Naive thymus-derived CD4-positive, alpha-beta T cell (primary cell): ENCODE results near the gene SHANK3. TPM values are rescaled to one million over a fixed set of nuclear protein-coding genes. Genes with fewer than 3 reads are reported as not detected.

Experiments used
- ATAC-seq: fragments of 150-1000 bp; cut with Tn5 transposase; 2 replicates; pipeline ENCODE4 v1.10.0; 2021; ENCODE audit warnings: mild to moderate bottlenecking, moderate library complexity
- CTCF ChIA-PET: fragments of 350-600 bp; sonication (Branson Sonifier 250); formaldehyde crosslinking; loops from one replicate; lab custom pipeline; 2021; ENCODE audit warnings: antibody characterized with exemption; lab: Charles Lee
- POLR2A ChIA-PET: fragments of 350-600 bp; sonication (Branson Sonifier 250); formaldehyde crosslinking; loops from one replicate; lab custom pipeline; 2021; ENCODE audit warnings: antibody characterized with exemption, inconsistent platforms; lab: Charles Lee
- DNase-seq, 9 donors: peaks; one replicate each; pipeline versions ENCODE4 v3.0.0 to v3.0.0-alpha.2; 2020 to 2022; ENCODE audit warnings: mixed read lengths in 1 of 9
- H3K27ac ChIP-seq: one replicate; pipeline ENCODE4 v1.7.0; 2013; ENCODE audit warnings: mild to moderate bottlenecking, low read depth, low read length, moderate library complexity
- H3K27me3 ChIP-seq, 2 donors: one replicate each; pipeline ENCODE4 v1.7.0; 2013; ENCODE audit warnings: low read length in 2 of 2, mild to moderate bottlenecking in 2 of 2, moderate library complexity in 2 of 2; ENCODE audit not compliant: control insufficient read depth in 2 of 2, insufficient read depth in 2 of 2
- H3K36me3 ChIP-seq, 3 experiments: 1 replicate in 2 of 3; 2 replicates in 1 of 3; pipeline ENCODE4 v1.7.0; 2013; ENCODE audit warnings: low read length in 3 of 3, mild to moderate bottlenecking in 3 of 3, moderate library complexity in 1 of 3; ENCODE audit not compliant: insufficient read depth in 3 of 3, control insufficient read depth in 2 of 3
- H3K4me1 ChIP-seq, 2 donors: one replicate each; pipeline ENCODE4 v1.7.0; 2013; ENCODE audit warnings: low read length in 2 of 2, mild to moderate bottlenecking in 2 of 2, moderate library complexity in 1 of 2; ENCODE audit not compliant: control insufficient read depth in 2 of 2, insufficient read depth in 2 of 2
- H3K4me3 ChIP-seq: 2 replicates; pipeline ENCODE4 v1.7.0; 2013; ENCODE audit warnings: mild to moderate bottlenecking, low read length
- H3K9me3 ChIP-seq, 3 experiments: 1 replicate in 2 of 3; 2 replicates in 1 of 3; pipeline ENCODE4 v1.7.0; 2013; ENCODE audit warnings: low read length in 3 of 3; ENCODE audit not compliant: control insufficient read depth in 2 of 3
- H3K27ac Mint-ChIP-seq, 9 donors: one replicate each; pipeline ENCODE4 v1.8.0; 2020 to 2022; ENCODE audit warnings: mixed read lengths in 9 of 9, mild to moderate bottlenecking in 8 of 9, moderate library complexity in 5 of 9, inconsistent platforms in 2 of 9
- H3K27me3 Mint-ChIP-seq, 5 donors: one replicate each; pipeline ENCODE4 v1.8.0; 2021 to 2022; ENCODE audit warnings: mixed read lengths in 5 of 5, mild to moderate bottlenecking in 1 of 5
- H3K36me3 Mint-ChIP-seq, 5 donors: one replicate each; pipeline ENCODE4 v1.8.0; 2020 to 2022; ENCODE audit warnings: mixed read lengths in 5 of 5, mild to moderate bottlenecking in 3 of 5, inconsistent platforms in 1 of 5
- H3K4me1 Mint-ChIP-seq, 7 donors: one replicate each; pipeline ENCODE4 v1.8.0; 2020 to 2022; ENCODE audit warnings: mixed read lengths in 7 of 7, mild to moderate bottlenecking in 3 of 7, inconsistent platforms in 1 of 7
- H3K4me3 Mint-ChIP-seq, 10 donors: one replicate each; pipeline ENCODE4 v1.8.0; 2020 to 2022; ENCODE audit warnings: mild to moderate bottlenecking in 10 of 10, mixed read lengths in 10 of 10, moderate library complexity in 6 of 10, inconsistent platforms in 2 of 10
- H3K9me3 Mint-ChIP-seq, 11 donors: one replicate each; pipeline ENCODE4 v1.8.0; 2020 to 2022; ENCODE audit warnings: mixed read lengths in 11 of 11, mild to moderate bottlenecking in 4 of 11, inconsistent platforms in 1 of 11, moderate library complexity in 1 of 11
- intact Hi-C, 2 donors: fragments of 100-400 bp; cut with micrococcal nuclease; formaldehyde crosslinking; loops; one replicate each; pipeline ENCODE4 v1.15.1; 2023
- polyA plus RNA-seq, 2 donors: library from polyadenylated mRNA; unstranded; fragments of 300-500 nt; fragmentation: Illumina TruSeq; gene quantifications; one replicate each; pipeline ENCODE4 v1.2.3, GENCODE V29; 2021
- total RNA-seq, 6 experiments: library from RNA in 5 of 6; stranded (reverse) in 5 of 6; gene quantifications; 1 replicate in 5 of 6; 2 replicates in 1 of 6; pipeline ENCODE4 v1.2.3 and lab custom pipeline; 2021 to 2026

SHANK3 gene
- total and polyA plus RNA-seq, 7 experiments from 2014 or later = 0.07 to 0.73 (median 0.16) TPM; not detected in 4

DNA sequence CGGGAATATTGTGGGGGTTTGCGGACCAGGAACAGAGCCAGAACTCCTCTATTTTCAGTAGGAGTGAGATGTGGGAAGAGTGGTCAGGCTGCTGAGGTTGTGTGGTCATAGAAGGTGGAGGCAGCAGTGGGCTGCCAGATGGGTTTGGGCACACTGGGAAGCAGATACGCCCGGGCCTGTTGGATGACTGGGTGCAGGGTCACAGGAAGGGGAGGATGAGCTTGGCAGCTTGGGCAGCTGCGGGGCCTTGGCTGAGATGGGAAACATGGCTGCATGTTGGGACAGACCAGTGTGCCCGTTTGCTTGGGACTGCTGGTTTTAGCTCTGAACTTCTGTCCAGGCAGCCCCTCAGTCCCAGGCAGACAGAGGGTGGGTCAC, 11.4 kb downstream of the SHANK3 start:
- Histone ChIP-seq H3K4me1 (no peaks in the 10 kb centered on the region), H3K27me3 (no peaks in the 10 kb centered on the region), H3K27ac (no peak overlapping the region), H3K36me3 (no peaks in the 10 kb centered on the region), H3K9me3 (no peaks in the 10 kb centered on the region), H3K4me3 (no peak overlapping the region)
- H3K4me3 Mint-ChIP-seq = no peak overlapping the region
- H3K4me1 Mint-ChIP-seq = peaks cover 0 to 3% (median 0%) of the 10 kb centered on the region in 7 donors
- CTCF ChIA-PET = no interaction called here
- H3K27ac Mint-ChIP-seq = peak overlapping the region in 1 of 9 donors; percentile 39
- intact Hi-C loops = no loop called here
- DNase-seq = no peak
- H3K27me3 Mint-ChIP-seq = peaks cover 0 to 6% (median 0%) of the 10 kb centered on the region in 5 donors
- H3K9me3 Mint-ChIP-seq = peaks cover 0 to 15% (median 0%) of the 10 kb centered on the region in 11 donors
- POLR2A ChIA-PET = no interaction called here
- no peaks in the 10 kb centered on the region for H3K36me3 Mint-ChIP-seq
- ATAC-seq = no peak

DNA sequence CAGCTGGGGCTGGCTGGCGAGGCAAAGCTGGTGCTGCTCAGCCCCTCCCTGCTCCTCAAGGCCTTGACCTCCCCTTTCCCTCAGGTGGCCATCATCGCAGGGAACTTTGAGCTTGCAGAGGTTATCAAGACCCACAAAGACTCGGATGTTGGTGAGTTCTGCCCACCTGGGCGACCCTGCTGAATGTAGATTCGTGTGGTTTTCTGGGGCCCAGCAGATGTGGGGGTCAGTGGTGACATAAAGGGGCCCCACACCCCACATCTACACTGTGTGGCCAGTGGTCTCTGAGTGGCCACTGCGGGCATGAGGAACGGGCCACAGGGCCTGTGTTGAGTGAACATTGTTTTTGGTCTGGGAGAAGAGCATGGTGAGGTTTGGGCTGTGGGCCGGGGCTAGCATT, 11.9 kb downstream of the SHANK3 start:
- H3K4me3 Mint-ChIP-seq = no peak overlapping the region
- Histone ChIP-seq H3K4me1 (no peaks in the 10 kb centered on the region), H3K9me3 (no peaks in the 10 kb centered on the region), H3K27me3 (no peaks in the 10 kb centered on the region), H3K4me3 (no peak overlapping the region), H3K27ac (no peak overlapping the region), H3K36me3 (no peaks in the 10 kb centered on the region)
- intact Hi-C loops = no loop called here
- POLR2A ChIA-PET = no interaction called here
- peaks cover 0 to 6% (median 0%) of the 10 kb centered on the region in 5 donors for H3K27me3 Mint-ChIP-seq
- ATAC-seq (no peak), DNase-seq (no peak)
- H3K36me3 Mint-ChIP-seq = no peaks in the 10 kb centered on the region
- peaks cover 0 to 3% (median 0%) of the 10 kb centered on the region in 7 donors for H3K4me1 Mint-ChIP-seq
- CTCF ChIA-PET = no interaction called here
- no peak overlapping the region for H3K27ac Mint-ChIP-seq
- peaks cover 0 to 13% (median 0%) of the 10 kb centered on the region in 11 donors for H3K9me3 Mint-ChIP-seq

DNA sequence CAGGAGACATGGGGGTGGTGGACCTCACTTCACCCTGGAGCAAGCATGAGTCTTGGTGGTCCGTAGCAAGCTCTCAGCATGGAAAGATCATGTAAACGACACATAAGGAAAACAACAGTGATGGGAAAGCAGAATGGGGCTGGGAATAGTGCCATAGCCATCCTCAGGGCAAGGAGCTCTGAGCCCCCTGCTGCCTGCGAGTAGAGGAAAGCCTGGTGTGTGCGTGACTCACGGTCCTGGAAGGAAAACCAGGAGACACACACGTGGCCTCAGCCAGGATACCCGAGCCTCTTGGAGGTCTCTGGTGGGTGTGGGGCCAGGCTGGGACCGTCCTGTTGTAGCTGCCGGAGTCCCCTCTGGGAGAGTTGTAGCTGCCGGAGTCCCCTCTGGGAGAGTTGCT, 12.4 kb downstream of the SHANK3 start:
- H3K4me1 Mint-ChIP-seq = peaks cover 0 to 3% (median 0%) of the 10 kb centered on the region in 7 donors
- Histone ChIP-seq H3K9me3 (no peaks in the 10 kb centered on the region), H3K4me1 (no peaks in the 10 kb centered on the region), H3K27me3 (no peaks in the 10 kb centered on the region), H3K36me3 (no peaks in the 10 kb centered on the region), H3K27ac (no peak overlapping the region), H3K4me3 (no peak overlapping the region)
- ChIA-PET POLR2A (no interaction called here), CTCF (no interaction called here)
- H3K4me3 Mint-ChIP-seq = no peak overlapping the region
- peaks cover 0 to 13% (median 0%) of the 10 kb centered on the region in 11 donors for H3K9me3 Mint-ChIP-seq
- H3K27ac Mint-ChIP-seq = no peak overlapping the region
- intact Hi-C loops = no loop called here
- no peak for ATAC-seq
- DNase-seq = peak in 1 of 9 donors; percentile 8
- peaks cover 0 to 6% (median 0%) of the 10 kb centered on the region in 5 donors for H3K27me3 Mint-ChIP-seq
- no peaks in the 10 kb centered on the region for H3K36me3 Mint-ChIP-seq

DNA sequence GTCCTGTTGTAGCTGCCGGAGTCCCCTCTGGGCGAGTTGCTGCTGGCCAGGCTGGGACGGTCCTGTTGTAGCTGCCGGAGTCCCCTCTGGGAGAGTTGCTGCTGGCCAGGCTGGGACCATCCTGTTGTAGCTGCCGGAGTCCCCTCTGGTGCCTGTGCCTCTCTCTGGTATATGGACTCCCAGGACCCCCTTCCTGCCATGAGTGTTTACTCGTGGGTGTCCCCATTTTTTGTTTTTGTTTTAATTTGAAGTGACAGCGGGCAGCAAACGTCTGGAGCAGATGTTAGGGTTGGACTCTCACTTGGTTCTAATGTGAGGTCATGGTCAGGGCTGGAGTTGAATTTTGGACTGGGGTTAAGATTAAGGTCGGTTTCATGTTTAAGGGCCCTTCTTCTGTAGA, 14.2 kb downstream of the SHANK3 start:
- peak overlapping the region in 1 of 9 donors; percentile 36 for H3K27ac Mint-ChIP-seq
- intact Hi-C loops = no loop called here
- Histone ChIP-seq H3K27me3 (no peaks in the 10 kb centered on the region), H3K4me1 (no peaks in the 10 kb centered on the region), H3K36me3 (no peaks in the 10 kb centered on the region), H3K4me3 (no peak overlapping the region), H3K9me3 (no peaks in the 10 kb centered on the region), H3K27ac (no peak overlapping the region)
- H3K9me3 Mint-ChIP-seq = peaks cover 0 to 7% (median 2%) of the 10 kb centered on the region in 11 donors
- peaks cover 0 to 14% (median 0%) of the 10 kb centered on the region in 5 donors for H3K27me3 Mint-ChIP-seq
- no peak for ATAC-seq
- H3K4me1 Mint-ChIP-seq = peaks cover 0 to 5% (median 0%) of the 10 kb centered on the region in 7 donors
- POLR2A ChIA-PET = no interaction called here
- DNase-seq = peak in 1 of 9 donors; percentile 2
- CTCF ChIA-PET = no interaction called here
- H3K36me3 Mint-ChIP-seq = peaks cover 0 to 1% (median 0%) of the 10 kb centered on the region in 5 donors
- no peak overlapping the region for H3K4me3 Mint-ChIP-seq

DNA sequence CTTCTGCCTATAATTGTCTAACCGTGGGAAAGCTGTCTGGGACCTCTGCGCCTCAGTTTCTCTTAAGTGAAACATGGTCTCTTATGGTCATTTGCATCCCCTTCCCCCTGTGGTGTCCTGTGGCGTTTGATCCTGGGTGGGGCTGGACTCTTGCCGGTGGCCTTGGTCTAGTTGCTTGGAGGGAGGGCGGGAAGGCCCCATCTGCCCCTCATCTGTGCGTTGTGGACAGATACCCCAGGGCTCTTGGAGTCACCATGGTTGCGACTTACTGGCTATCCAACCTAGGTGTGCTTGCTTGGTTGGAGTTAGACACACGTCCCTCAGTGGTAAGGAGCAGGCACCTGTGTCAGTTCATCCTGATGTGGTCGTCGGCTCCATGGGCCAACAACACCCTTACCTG, 15.2 kb downstream of the SHANK3 start:
- H3K4me3 ChIP-seq = no peak overlapping the region
- no peak for DNase-seq
- H3K9me3 ChIP-seq = no peaks in the 10 kb centered on the region
- peaks cover 0 to 5% (median 0%) of the 10 kb centered on the region in 5 donors for H3K36me3 Mint-ChIP-seq
- peaks cover 0 to 21% (median 0%) of the 10 kb centered on the region in 5 donors for H3K27me3 Mint-ChIP-seq
- peaks cover 1 to 8% (median 5%) of the 10 kb centered on the region in 11 donors for H3K9me3 Mint-ChIP-seq
- H3K27ac ChIP-seq = no peak overlapping the region
- no peaks in the 10 kb centered on the region for H3K36me3 ChIP-seq
- no peaks in the 10 kb centered on the region for H3K27me3 ChIP-seq
- no peak overlapping the region for H3K4me3 Mint-ChIP-seq
- no peak for ATAC-seq
- peaks cover 0 to 8% (median 0%) of the 10 kb centered on the region in 7 donors for H3K4me1 Mint-ChIP-seq
- H3K4me1 ChIP-seq = no peaks in the 10 kb centered on the region
- intact Hi-C loops = no loop called here
- CTCF ChIA-PET = no interaction called here
- POLR2A ChIA-PET = no interaction called here
- H3K27ac Mint-ChIP-seq = no peak overlapping the region

DNA sequence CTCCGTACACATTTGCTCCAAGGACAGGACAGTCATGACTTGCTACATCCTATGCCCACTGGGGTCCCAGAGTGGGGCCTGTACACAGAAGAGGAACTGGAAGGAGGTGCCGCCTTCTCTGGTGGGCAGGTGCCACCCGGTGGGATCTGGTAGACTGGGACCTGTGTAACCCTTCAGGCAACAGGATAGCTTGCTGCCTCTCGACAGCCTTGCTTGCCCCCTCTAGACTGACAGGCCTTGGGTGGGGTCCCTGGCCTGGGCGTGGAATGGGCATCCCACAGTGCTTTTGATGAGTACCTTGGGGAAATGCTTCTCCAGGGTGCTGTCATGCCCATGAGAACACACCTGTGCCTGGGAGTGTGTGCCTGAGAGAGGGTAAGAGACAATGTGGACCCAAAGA, 15.8 kb downstream of the SHANK3 start:
- H3K9me3 ChIP-seq = no peaks in the 10 kb centered on the region
- intact Hi-C loops = no loop called here
- no peaks in the 10 kb centered on the region for H3K27me3 ChIP-seq
- Mint-ChIP-seq H3K27ac (peak overlapping the region in 1 of 9 donors; percentile 87), H3K27me3 (peaks cover 0 to 23% (median 0%) of the 10 kb centered on the region in 5 donors), H3K4me1 (peaks cover 0 to 8% (median 0%) of the 10 kb centered on the region in 7 donors), H3K4me3 (no peak overlapping the region), H3K36me3 (peaks cover 0 to 5% (median 0%) of the 10 kb centered on the region in 5 donors), H3K9me3 (peaks cover 0 to 8% (median 4%) of the 10 kb centered on the region in 11 donors)
- H3K4me1 ChIP-seq = no peaks in the 10 kb centered on the region
- no peak overlapping the region for H3K4me3 ChIP-seq
- no peak overlapping the region for H3K27ac ChIP-seq
- DNase-seq (peak in 1 of 9 donors; percentile 14), ATAC-seq (no peak)
- ChIA-PET POLR2A (no interaction called here), CTCF (no interaction called here)
- no peaks in the 10 kb centered on the region for H3K36me3 ChIP-seq

DNA sequence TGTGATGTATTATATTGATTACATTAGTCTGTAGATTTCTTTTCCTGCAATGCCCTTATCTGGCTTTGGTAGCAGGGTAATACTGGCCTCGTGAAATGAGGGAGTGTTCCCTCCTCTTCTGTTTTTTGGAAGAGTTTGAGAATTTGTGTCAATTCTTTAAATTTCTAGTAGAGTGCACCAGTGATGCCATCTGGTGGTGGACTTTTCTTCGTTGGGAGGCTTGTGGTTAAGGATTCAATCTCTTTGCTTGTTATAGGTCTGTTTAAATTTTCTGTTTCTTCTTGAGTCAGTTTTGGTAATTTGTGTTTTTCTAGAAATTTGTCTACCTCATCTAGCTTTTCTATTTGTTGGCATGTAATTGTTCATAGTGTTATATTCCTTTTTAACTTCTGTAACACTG, 18.9 kb downstream of the SHANK3 start:
- Mint-ChIP-seq H3K4me3 (no peak overlapping the region), H3K4me1 (peaks cover 0 to 7% (median 0%) of the 10 kb centered on the region in 7 donors), H3K36me3 (peaks cover 0 to 5% (median 0%) of the 10 kb centered on the region in 5 donors), H3K27ac (no peak overlapping the region), H3K27me3 (peaks cover 0 to 23% (median 0%) of the 10 kb centered on the region in 5 donors), H3K9me3 (peaks cover 0 to 8% (median 4%) of the 10 kb centered on the region in 11 donors)
- POLR2A ChIA-PET = interaction anchor here (0.7 kb wide), 1 partner anchor 46 kb away, joined by 6 read pairs; no protein-coding TSS in a partner anchor
- Histone ChIP-seq H3K36me3 (no peaks in the 10 kb centered on the region), H3K4me3 (no peak overlapping the region), H3K27ac (no peak overlapping the region), H3K27me3 (no peaks in the 10 kb centered on the region), H3K4me1 (no peaks in the 10 kb centered on the region), H3K9me3 (no peaks in the 10 kb centered on the region)
- peak in 6 of 9 donors; percentile 16 to 45 (median 34) for DNase-seq
- intact Hi-C loops = loop anchor here (1.0 to 5.0 kb wide), 6 partner anchors 63 to 544 kb away; partner anchors contain the start of gene ARSA (in 2 of the 2)
- ATAC-seq = no peak
- CTCF ChIA-PET = interaction anchor here (0.6 to 1.8 kb wide), 5 partner anchors 12 to 440 kb away, joined by 3 to 4 read pairs (median 3); partner anchors contain the start of gene HDAC10
